SK-N-SH (cell line): ENCODE results near the gene ACYP2. TPM values are rescaled to one million over a fixed set of nuclear protein-coding genes. Genes with fewer than 3 reads are reported as not detected.

Experiments used
- CTCF ChIA-PET: fragments of 300-600, 350-600 bp; formaldehyde crosslinking; extraction: SDS; loops from one replicate; lab custom pipeline; 2021; lab: Yijun Ruan, JAX
- POLR2A ChIA-PET: fragments of 350-600 bp; sonication (Branson Sonifier 250); formaldehyde crosslinking; extraction: SDS; loops from one replicate; lab custom pipeline; 2020; ENCODE audit warnings: antibody characterized with exemption, inconsistent platforms; lab: Yijun Ruan, JAX
- DNase-seq: peaks from one replicate; pipeline ENCODE4 v3.0.0; 2012
- H2AFZ ChIP-seq: fragments of 200-600 bp; sonication (generic); 2 replicates; pipeline ENCODE4 v1.8.1; 2016; ENCODE audit warnings: antibody characterized with exemption, mild to moderate bottlenecking, low read depth
- H3F3A ChIP-seq: fragments of 200-600 bp; sonication (generic); replicated peaks from 2 replicates; pipeline ENCODE3; 2016; ENCODE audit warnings: antibody characterized with exemption, mild to moderate bottlenecking; ENCODE audit not compliant: insufficient read depth
- H3K27ac ChIP-seq, 2 experiments: fragments of 200-500 bp in 1 of 2; fragments of 200-600 bp in 1 of 2; sonication (Bioruptor generic) in 1 of 2; sonication (generic), shearing (Covaris generic) in 1 of 2; 2 replicates each; pipeline versions ENCODE4 v1.5.1 to v1.6.1; 2014 to 2016; ENCODE audit warnings: low read depth in 2 of 2, inconsistent platforms in 1 of 2, low read length in 1 of 2, mild to moderate bottlenecking in 1 of 2, mixed read lengths in 1 of 2
- H3K27me3 ChIP-seq: fragments of 200-600 bp; sonication (generic), shearing (Covaris generic); 2 replicates; pipeline ENCODE4 v1.6.1; 2016; ENCODE audit warnings: mixed run types; ENCODE audit not compliant: insufficient read depth
- H3K36me3 ChIP-seq, 2 experiments: fragments of 200-500 bp in 1 of 2; fragments of 200-600 bp in 1 of 2; sonication (Bioruptor generic) in 1 of 2; sonication (generic) in 1 of 2; replicated peaks in 1 of 2; 2 replicates each; pipeline versions ENCODE3 to v1.5.1; 2014 to 2016; ENCODE audit warnings: low read length in 1 of 2, mild to moderate bottlenecking in 1 of 2; ENCODE audit not compliant: insufficient read depth in 2 of 2, control insufficient read depth in 1 of 2
- H3K4me1 ChIP-seq, 2 experiments: fragments of 200-500 bp in 1 of 2; fragments of 200-600 bp in 1 of 2; sonication (Bioruptor generic) in 1 of 2; sonication (generic), shearing (Covaris generic) in 1 of 2; 2 replicates each; pipeline versions ENCODE4 v1.5.1 to v1.6.1; 2014 to 2016; ENCODE audit warnings: low read depth in 1 of 2, low read length in 1 of 2, mixed run types in 1 of 2; ENCODE audit not compliant: insufficient read depth in 2 of 2, control insufficient read depth in 1 of 2
- H3K4me2 ChIP-seq: fragments of 200-600 bp; sonication (generic), shearing (Covaris generic); 2 replicates; pipeline ENCODE4 v1.6.1; 2017; ENCODE audit warnings: mixed run types
- H3K4me3 ChIP-seq, 2 experiments: fragments of 200-500 bp in 1 of 2; fragments of 200-600 bp in 1 of 2; sonication (Bioruptor generic) in 1 of 2; sonication (generic), shearing (Covaris generic) in 1 of 2; 2 replicates each; pipeline versions ENCODE4 v1.5.1 to v1.8.1; 2014 to 2016; ENCODE audit warnings: low read depth in 2 of 2, inconsistent platforms in 1 of 2, low read length in 1 of 2, mild to moderate bottlenecking in 1 of 2, mixed read lengths in 1 of 2, moderate library complexity in 1 of 2
- H3K79me2 ChIP-seq: fragments of 200-600 bp; sonication (generic); 2 replicates; pipeline ENCODE4 v1.8.1; 2017; ENCODE audit warnings: mild to moderate bottlenecking; ENCODE audit not compliant: insufficient read depth
- H3K9ac ChIP-seq: fragments of 200-600 bp; sonication (generic); 2 replicates; pipeline ENCODE4 v1.6.1; 2017; ENCODE audit warnings: mixed run types
- H3K9me2 ChIP-seq: fragments of 200-600 bp; sonication (generic); 2 replicates; pipeline ENCODE4 v1.6.1; 2017; ENCODE audit warnings: mixed run types
- H3K9me3 ChIP-seq: fragments of 200-600 bp; sonication (generic); 2 replicates; pipeline ENCODE4 v1.6.1; 2017; ENCODE audit warnings: mixed run types, mild to moderate bottlenecking, moderate library complexity
- H4K20me1 ChIP-seq: fragments of 200-600 bp; sonication (generic); 2 replicates; pipeline ENCODE4 v1.6.1; 2017; ENCODE audit warnings: mild to moderate bottlenecking, mixed run types; ENCODE audit not compliant: insufficient read depth
- CHD2 ChIP-seq: fragments of 150-350 bp; IDR thresholded peaks from 2 replicates; pipeline ENCODE4 v1.6.1; 2018; ENCODE audit warnings: low read length; ENCODE audit not compliant: partially characterized antibody
- EZH2phosphoT487 ChIP-seq: fragments of 200-600 bp; sonication (generic); IDR thresholded peaks from 2 replicates; pipeline ENCODE4 v1.6.1; 2017; ENCODE audit warnings: low read depth, mixed run types, mild to moderate bottlenecking, antibody characterized with exemption, moderate library complexity, borderline replicate concordance
- FOSL2 ChIP-seq: IDR thresholded peaks from 2 replicates; pipeline ENCODE4 v1.4.0; 2012; ENCODE audit warnings: low read depth, mild to moderate bottlenecking, moderate library complexity, borderline replicate concordance
- FOXM1 ChIP-seq: IDR thresholded peaks from 2 replicates; pipeline ENCODE4 v1.4.0; 2012; ENCODE audit warnings: low read depth, mild to moderate bottlenecking
- GATA2 ChIP-seq: sonication (generic); formaldehyde crosslinking; IDR thresholded peaks from 2 replicates; pipeline ENCODE4 v1.5.0; 2020; ENCODE audit warnings: mild to moderate bottlenecking, missing genetic modification reagents
- IRF3 ChIP-seq: fragments of 150-350 bp; IDR thresholded peaks from 2 replicates; pipeline ENCODE4 v1.6.1; 2016; ENCODE audit warnings: mild to moderate bottlenecking, low read depth, low read length
- NRF1 ChIP-seq: IDR thresholded peaks from 2 replicates; pipeline ENCODE4 v1.6.1; 2012; ENCODE audit warnings: low read depth, mild to moderate bottlenecking, low read length
- SIN3A ChIP-seq: IDR thresholded peaks from 2 replicates; pipeline ENCODE4 v1.6.1; 2012; ENCODE audit warnings: low read depth, mild to moderate bottlenecking, low read length, moderate library complexity, borderline replicate concordance
- SMC3 ChIP-seq: IDR thresholded peaks from 2 replicates; pipeline ENCODE4 v1.6.1; 2012; ENCODE audit warnings: low read depth, low read length, improper control_type of control experiment
- TAF1 ChIP-seq: IDR thresholded peaks from 2 replicates; pipeline ENCODE4 v1.6.1; 2012; ENCODE audit warnings: low read depth, mild to moderate bottlenecking, low read length, moderate library complexity, borderline replicate concordance
- TCF12 ChIP-seq: IDR thresholded peaks from 2 replicates; pipeline ENCODE4 v1.4.0; 2012
- YY1 ChIP-seq: IDR thresholded peaks from 2 replicates; pipeline ENCODE4 v1.4.0; 2012; ENCODE audit warnings: low read depth, mild to moderate bottlenecking
- WGBS: methylation state at CpG from one replicate; pipeline ENCODE4 v1.1.6; 2017; ENCODE audit warnings: low lambda C conversion rate; 5-methylcytosine and 5-hydroxymethylcytosine counted together
- polyA plus RNA-seq, 3 experiments: library from polyadenylated mRNA; depleted of rRNA; stranded (reverse); fragments of >200 nt; gene quantifications; 2 replicates each; pipeline ENCODE4 v1.2.3, GENCODE V29; 2012
- TF ChIP-seq, protein P1 (sequence below): fragments of 150-350 bp; IDR thresholded peaks from 2 replicates; pipeline ENCODE4 v1.6.1; 2017; ENCODE audit warnings: antibody characterized with exemption, low read length, low read depth, borderline replicate concordance
- TF ChIP-seq, protein P2 (sequence below): IDR thresholded peaks from 2 replicates; pipeline ENCODE4 v1.4.0; 2012; ENCODE audit warnings: low read depth, borderline replicate concordance
- TF ChIP-seq, protein P3 (sequence below): fragments of 200-600 bp; sonication (generic); IDR thresholded peaks from 2 replicates; pipeline ENCODE4 v1.6.1; 2017; ENCODE audit warnings: antibody characterized with exemption, mild to moderate bottlenecking, moderate library complexity
- TF ChIP-seq, protein P4 (sequence below): IDR thresholded peaks from 2 replicates; pipeline ENCODE4 v1.4.0; 2012; ENCODE audit warnings: low read depth
- TF ChIP-seq, protein P5 (sequence below): IDR thresholded peaks from 2 replicates; pipeline ENCODE4 v1.4.0; 2012; ENCODE audit warnings: low read depth, borderline replicate concordance

The ACYP2 gene
- polyA plus RNA-seq, 1 of the 3 experiments (the other 2 are of a cell fraction) = 8.8 TPM

DNA sequence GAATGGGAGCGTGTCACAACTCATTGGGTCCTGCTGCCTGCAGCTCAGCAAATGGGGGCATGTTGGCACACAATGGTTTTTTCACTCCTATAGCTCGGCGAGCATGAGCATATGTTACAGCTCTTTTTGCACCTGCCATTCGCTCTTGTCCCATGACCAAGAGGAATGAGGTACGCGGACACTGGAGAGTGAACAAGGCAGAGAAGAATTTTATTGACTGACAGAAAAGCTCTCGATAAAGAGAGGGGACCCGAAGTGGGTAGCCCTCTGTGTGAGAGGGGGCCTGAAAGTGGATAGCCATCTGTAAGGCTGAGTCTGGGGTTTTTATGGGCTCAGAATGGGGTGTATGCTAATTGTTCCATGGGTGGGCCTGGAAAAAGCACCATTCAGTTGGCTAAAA is 5.5 kb downstream of the ACYP2 start:
- H3K79me2 ChIP-seq = no peaks in the 10 kb centered on the region
- TF ChIP-seq, protein P1, sequence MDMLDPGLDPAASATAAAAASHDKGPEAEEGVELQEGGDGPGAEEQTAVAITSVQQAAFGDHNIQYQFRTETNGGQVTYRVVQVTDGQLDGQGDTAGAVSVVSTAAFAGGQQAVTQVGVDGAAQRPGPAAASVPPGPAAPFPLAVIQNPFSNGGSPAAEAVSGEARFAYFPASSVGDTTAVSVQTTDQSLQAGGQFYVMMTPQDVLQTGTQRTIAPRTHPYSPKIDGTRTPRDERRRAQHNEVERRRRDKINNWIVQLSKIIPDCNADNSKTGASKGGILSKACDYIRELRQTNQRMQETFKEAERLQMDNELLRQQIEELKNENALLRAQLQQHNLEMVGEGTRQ = no peak
- TF ChIP-seq, all 33 proteins: peak for 0
- WGBS = 94% methylated on average over 8 of the region's 8 CpGs
- Histone ChIP-seq H3K4me1 (peaks cover 0 to 8% of the 10 kb centered on the region in 2 experiments; a peak in 1 of 4 replicates), H3K9me3 (peaks cover 9% of the 10 kb centered on the region; the same call in 1 of the 2 replicates), H3K36me3 (no peaks in the 10 kb centered on the region), H3K27ac (no peak overlapping the region), H3K9me2 (no peaks in the 10 kb centered on the region), H3K4me2 (no peak overlapping the region), H3K27me3 (no peaks in the 10 kb centered on the region), H3F3A (peaks cover 6% of the 10 kb centered on the region), H3K4me3 (no peak overlapping the region), H4K20me1 (no peaks in the 10 kb centered on the region), H3K9ac (no peak overlapping the region), H2AFZ (no peak overlapping the region)
- DNase-seq = no peak
- ChIA-PET CTCF (interaction anchor here (1.5 kb wide), 1 partner anchor 14 kb away, joined by 9 read pairs; no protein-coding TSS in a partner anchor), POLR2A (no interaction called here)

DNA sequence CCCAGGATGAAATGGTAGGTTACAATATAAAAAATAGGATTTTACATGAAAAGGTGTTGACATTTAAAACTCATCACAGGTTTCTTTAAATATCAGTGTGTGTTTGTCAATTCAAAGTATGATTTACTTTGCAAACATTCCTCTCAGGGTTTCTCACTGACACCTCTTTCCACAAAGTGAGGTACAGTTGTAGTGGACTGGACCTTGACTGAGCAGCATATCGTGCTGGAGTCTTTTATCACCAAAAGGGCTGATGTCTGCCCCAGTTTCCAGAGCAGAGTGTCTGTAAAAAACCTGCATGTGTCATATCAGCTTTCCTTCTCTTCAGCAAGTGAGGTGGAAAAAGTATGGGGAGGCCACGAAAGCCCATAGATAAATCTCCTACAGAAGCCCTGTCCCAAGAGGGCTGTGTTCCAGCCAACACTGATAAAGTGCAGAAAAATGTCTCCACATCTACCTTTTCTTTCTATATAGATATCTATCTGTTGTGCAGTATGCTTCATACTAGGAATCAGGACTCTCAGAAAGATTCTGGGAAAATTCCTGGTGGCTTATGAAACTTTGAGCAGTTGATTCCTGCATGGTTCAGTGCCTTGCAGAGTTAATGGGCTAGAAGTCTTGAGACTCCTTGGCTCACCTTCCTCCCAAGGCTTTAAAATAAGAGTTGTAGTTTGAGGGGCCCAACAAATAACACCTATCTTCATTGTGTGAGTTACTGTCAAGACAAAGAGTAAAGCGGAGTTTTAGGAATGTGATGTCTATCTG is 6.9 kb downstream of the ACYP2 start:
- DNase-seq = no peak
- WGBS = 79% methylated on average over 3 of the region's 3 CpGs
- Histone ChIP-seq H3K9ac (no peak overlapping the region), H3K27me3 (no peaks in the 10 kb centered on the region), H3F3A (no peaks in the 10 kb centered on the region), H3K4me3 (no peak overlapping the region), H3K27ac (peak overlapping the region; percentile 45 to 62; a peak in 2 of 4 replicates), H3K9me3 (no peaks in the 10 kb centered on the region), H4K20me1 (no peaks in the 10 kb centered on the region), H3K79me2 (no peaks in the 10 kb centered on the region), H3K4me2 (no peak overlapping the region), H3K36me3 (no peaks in the 10 kb centered on the region), H3K4me1 (peaks cover 0 to 8% of the 10 kb centered on the region in 2 experiments; a peak in 1 of 4 replicates), H3K9me2 (no peaks in the 10 kb centered on the region), H2AFZ (no peak overlapping the region)
- ChIA-PET CTCF (no interaction called here), POLR2A (no interaction called here)
- TF ChIP-seq FOSL2 (no peak), TCF12 (no peak), SMC3 (no peak), CHD2 (no peak), EZH2phosphoT487 (no peak), YY1 (no peak), IRF3 (no peak), SIN3A (no peak), FOXM1 (no peak), GATA2 (no peak), NRF1 (no peak), TAF1 (no peak)
- TF ChIP-seq, protein P1 = no peak
- TF ChIP-seq, protein P2, sequence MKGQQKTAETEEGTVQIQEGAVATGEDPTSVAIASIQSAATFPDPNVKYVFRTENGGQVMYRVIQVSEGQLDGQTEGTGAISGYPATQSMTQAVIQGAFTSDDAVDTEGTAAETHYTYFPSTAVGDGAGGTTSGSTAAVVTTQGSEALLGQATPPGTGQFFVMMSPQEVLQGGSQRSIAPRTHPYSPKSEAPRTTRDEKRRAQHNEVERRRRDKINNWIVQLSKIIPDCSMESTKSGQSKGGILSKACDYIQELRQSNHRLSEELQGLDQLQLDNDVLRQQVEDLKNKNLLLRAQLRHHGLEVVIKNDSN = no peak
- TF ChIP-seq, protein P3, sequence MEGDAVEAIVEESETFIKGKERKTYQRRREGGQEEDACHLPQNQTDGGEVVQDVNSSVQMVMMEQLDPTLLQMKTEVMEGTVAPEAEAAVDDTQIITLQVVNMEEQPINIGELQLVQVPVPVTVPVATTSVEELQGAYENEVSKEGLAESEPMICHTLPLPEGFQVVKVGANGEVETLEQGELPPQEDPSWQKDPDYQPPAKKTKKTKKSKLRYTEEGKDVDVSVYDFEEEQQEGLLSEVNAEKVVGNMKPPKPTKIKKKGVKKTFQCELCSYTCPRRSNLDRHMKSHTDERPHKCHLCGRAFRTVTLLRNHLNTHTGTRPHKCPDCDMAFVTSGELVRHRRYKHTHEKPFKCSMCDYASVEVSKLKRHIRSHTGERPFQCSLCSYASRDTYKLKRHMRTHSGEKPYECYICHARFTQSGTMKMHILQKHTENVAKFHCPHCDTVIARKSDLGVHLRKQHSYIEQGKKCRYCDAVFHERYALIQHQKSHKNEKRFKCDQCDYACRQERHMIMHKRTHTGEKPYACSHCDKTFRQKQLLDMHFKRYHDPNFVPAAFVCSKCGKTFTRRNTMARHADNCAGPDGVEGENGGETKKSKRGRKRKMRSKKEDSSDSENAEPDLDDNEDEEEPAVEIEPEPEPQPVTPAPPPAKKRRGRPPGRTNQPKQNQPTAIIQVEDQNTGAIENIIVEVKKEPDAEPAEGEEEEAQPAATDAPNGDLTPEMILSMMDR = no peak
- TF ChIP-seq, protein P4, sequence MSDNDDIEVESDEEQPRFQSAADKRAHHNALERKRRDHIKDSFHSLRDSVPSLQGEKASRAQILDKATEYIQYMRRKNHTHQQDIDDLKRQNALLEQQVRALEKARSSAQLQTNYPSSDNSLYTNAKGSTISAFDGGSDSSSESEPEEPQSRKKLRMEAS = no peak
- TF ChIP-seq, protein P5, sequence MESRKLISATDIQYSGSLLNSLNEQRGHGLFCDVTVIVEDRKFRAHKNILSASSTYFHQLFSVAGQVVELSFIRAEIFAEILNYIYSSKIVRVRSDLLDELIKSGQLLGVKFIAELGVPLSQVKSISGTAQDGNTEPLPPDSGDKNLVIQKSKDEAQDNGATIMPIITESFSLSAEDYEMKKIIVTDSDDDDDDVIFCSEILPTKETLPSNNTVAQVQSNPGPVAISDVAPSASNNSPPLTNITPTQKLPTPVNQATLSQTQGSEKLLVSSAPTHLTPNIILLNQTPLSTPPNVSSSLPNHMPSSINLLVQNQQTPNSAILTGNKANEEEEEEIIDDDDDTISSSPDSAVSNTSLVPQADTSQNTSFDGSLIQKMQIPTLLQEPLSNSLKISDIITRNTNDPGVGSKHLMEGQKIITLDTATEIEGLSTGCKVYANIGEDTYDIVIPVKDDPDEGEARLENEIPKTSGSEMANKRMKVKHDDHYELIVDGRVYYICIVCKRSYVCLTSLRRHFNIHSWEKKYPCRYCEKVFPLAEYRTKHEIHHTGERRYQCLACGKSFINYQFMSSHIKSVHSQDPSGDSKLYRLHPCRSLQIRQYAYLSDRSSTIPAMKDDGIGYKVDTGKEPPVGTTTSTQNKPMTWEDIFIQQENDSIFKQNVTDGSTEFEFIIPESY = no peak
